Stimulated activated CD8-positive, alpha-beta memory T cell treated with anti-CD3 and anti-CD28 coated beads, Interleukin-15, amount 100 ng/mL, for 24 hours (primary cell): ENCODE results near the gene DRICH1.
"Not testable (repeated sequence)": the region's sequence is repeated elsewhere in the genome, so short reads cannot be mapped to it uniquely, and the experiment has no call there.

Experiments used
- DNase-seq: peaks from one replicate; pipeline ENCODE4 v3.0.0-alpha.2; 2020; ENCODE audit warnings: low read depth

Gene DRICH1

GRCh38 chr22:23649071-23649501 lies 17.0 kb upstream of the DRICH1 start:
- no peak for DNase-seq

- DNase-seq: not testable (repeated sequence)
Observed at GRCh38 chr22:23646526-23646925, 14.4 kb upstream of the DRICH1 start.

GRCh38 chr22:23640206-23640605 lies 8.1 kb upstream of the DRICH1 start:
- DNase-seq: not testable (repeated sequence)

GRCh38 chr22:23639661-23640060 lies 7.5 kb upstream of the DRICH1 start:
- DNase-seq: no peak

- no peak for DNase-seq
Observed at GRCh38 chr22:23638611-23639010, 6.5 kb upstream of the DRICH1 start.

- not testable (repeated sequence) for DNase-seq
Observed at GRCh38 chr22:23635291-23635690, 3.2 kb upstream of the DRICH1 start.

- not testable (repeated sequence) for DNase-seq
Observed at GRCh38 chr22:23628056-23628743, 3.9 kb downstream of the DRICH1 start.

GRCh38 chr22:23627401-23628055 lies 4.6 kb downstream of the DRICH1 start:
- DNase-seq: not testable (repeated sequence)

GRCh38 chr22:23626286-23626975 lies 5.7 kb downstream of the DRICH1 start:
- DNase-seq: no peak

- no peak for DNase-seq
Observed at GRCh38 chr22:23622634-23623033, 9.5 kb downstream of the DRICH1 start.

- DNase-seq: not testable (repeated sequence)
Observed at GRCh38 chr22:23621916-23622315, 10.2 kb downstream of the DRICH1 start.

- DNase-seq: no peak
Observed at GRCh38 chr22:23621082-23621780, 10.9 kb downstream of the DRICH1 start.

- DNase-seq: no peak
Observed at GRCh38 chr22:23613193-23613972, 18.7 kb downstream of the DRICH1 start.

- no peak for DNase-seq
Observed at GRCh38 chr22:23609983-23610781, 21.9 kb downstream of the DRICH1 start.

GRCh38 chr22:23608583-23608982 lies 23.5 kb downstream of the DRICH1 start:
- no peak for DNase-seq

- no peak for DNase-seq
Observed at GRCh38 chr22:23606204-23607131, 25.7 kb downstream of the DRICH1 start.

- DNase-seq: no peak
Observed at GRCh38 chr22:23604939-23605712, 27.0 kb downstream of the DRICH1 start.

GRCh38 chr22:23603266-23603665 lies 28.9 kb downstream of the DRICH1 start:
- no peak for DNase-seq
